Astrocyte of the spinal cord (primary cell): ENCODE measurements around the gene MTA1.

Source experiments
- DNase-seq: peaks from one replicate; pipeline ENCODE4 v3.0.0; 2011; ENCODE audit warnings: low read depth, low spot score
- H3K4me3 ChIP-seq: 2 replicates; pipeline ENCODE4 v1.5.1; 2011; ENCODE audit warnings: low read depth, mild to moderate bottlenecking, low read length, moderate library complexity
- CTCF ChIP-seq: IDR thresholded peaks from 2 replicates; pipeline ENCODE4 v1.5.1; 2012; ENCODE audit warnings: low read depth, mild to moderate bottlenecking, low read length, inconsistent platforms
- in situ Hi-C: cut with HindIII; loops from 2 replicates; pipeline ENCODE4 v1.10.0; 2017; ENCODE audit warnings: low sequenced_read_pairs

The MTA1 gene

DNA sequence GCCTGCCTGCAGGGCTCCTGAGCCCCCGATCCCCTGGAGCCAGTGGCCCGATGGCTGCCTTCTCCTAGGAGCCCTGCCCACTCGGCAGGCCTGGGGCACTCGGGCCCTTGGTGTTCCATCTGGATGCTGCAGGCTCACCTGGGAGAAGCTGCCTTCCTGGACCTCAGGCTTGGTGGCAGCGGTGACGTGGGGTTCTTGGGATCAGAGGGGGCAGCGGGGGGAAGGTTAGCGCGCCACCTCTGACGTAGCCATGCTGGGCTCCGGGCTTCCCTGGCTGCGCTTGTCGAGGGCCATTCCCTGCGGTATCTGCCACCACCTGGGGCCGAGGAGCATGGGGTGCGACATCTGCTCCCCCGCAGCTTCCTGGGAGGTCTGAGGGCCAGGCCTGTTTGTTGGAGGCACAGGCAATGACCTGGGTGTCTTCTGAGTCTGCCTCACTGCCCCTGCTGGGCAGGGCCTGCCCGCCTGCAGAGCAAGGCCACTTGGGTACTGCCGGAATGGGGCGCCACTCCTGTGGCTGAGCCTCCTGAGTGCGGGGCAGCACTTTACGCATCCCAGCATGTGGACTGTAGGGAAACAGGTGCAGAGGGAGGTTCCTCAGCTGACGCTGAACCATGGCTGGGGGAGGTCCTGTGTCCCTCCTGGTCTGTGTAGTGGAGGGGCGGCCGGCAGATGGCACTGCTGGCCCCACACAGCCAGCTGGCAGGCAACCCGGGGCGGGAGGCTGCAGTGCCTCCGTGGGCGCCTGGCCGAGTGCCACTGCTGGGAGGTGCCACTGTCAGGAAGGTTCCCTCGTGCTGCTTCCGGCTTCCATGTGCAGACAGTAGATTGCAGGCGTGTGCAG is 20.3 kb downstream of the MTA1 start:
- no peak for TF ChIP-seq CTCF
- no peak for DNase-seq
- H3K4me3 ChIP-seq, result no peak overlapping the region
- in situ Hi-C loops, result no loop called here

DNA sequence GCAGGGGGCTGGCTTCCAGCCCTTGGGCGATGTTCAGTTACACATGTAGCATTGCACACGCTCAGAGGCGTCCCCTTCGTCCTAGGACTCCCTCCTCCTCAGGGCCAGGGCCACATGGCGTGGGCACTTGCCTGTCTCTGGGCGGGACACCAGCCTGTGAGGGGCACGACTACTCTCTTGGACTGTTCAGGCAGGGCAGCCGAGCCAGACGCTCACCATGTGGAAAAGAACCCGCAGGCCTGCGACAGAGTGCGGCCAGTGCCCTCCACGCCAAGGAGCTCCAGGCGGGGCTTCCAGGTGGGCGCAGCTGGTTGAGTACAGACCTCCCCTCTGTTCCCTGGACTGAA is 20.9 kb downstream of the MTA1 start:
- no peak overlapping the region for H3K4me3 ChIP-seq
- in situ Hi-C loops, result no loop called here
- TF ChIP-seq CTCF, result no peak
- DNase-seq, result no peak

- H3K4me3 ChIP-seq, result no peak overlapping the region
- in situ Hi-C loops, result no loop called here
- no peak for TF ChIP-seq CTCF
- no peak for DNase-seq
These were observed 21.4 kb downstream of the MTA1 start for GRCh38 chr14:105440992-105441391.

DNA sequence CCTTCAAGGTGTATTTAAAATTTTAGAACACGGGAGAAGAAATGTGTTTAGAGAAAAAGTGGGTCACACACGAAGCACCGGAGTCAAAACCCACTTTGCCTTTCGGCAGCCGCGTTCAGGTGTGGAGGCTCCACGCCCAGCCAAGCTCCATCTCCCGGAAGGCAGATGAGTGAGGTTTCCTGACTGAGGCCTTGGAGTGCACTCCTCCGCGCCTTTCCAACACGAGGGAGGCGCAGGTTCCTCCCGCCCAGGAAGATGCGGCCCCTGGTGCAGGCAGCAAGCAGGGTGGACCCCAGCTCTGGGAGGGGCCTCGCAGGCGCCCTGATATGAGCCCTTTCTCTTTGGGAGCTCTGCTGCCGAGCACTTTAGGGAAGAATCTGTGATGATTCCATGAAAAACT is 22.5 kb downstream of the MTA1 start:
- in situ Hi-C loops, result no loop called here
- no peak for TF ChIP-seq CTCF
- H3K4me3 ChIP-seq, result no peak overlapping the region
- no peak for DNase-seq

GRCh38 chr14:105442834-105443233 is 23.2 kb downstream of the MTA1 start:
- in situ Hi-C loops, result no loop called here
- TF ChIP-seq CTCF, result no peak
- no peak for DNase-seq
- no peak overlapping the region for H3K4me3 ChIP-seq

GRCh38 chr14:105444859-105445258 is 25.2 kb downstream of the MTA1 start:
- TF ChIP-seq CTCF, result no peak

More at GRCh38 chr14:105444859-105445258, 25.2 kb downstream of the MTA1 start:
- H3K4me3 ChIP-seq, result no peak overlapping the region
- DNase-seq, result no peak
- in situ Hi-C loops, result no loop called here
